Trophoblast cell (in vitro differentiated cells and primary cell): ENCODE results near the gene KRT28.

ENCODE experiments used
- DNase-seq, 2 donors: peaks; one replicate each; pipeline ENCODE4 v3.0.0-alpha.2; 2016
- H2AFZ ChIP-seq: 2 replicates; pipeline ENCODE4 v1.6.1; 2013; ENCODE audit warnings: low read length, moderate library complexity, mild to moderate bottlenecking; ENCODE audit not compliant: insufficient read depth, poor library complexity
- H2AK5ac ChIP-seq: 2 replicates; pipeline ENCODE4 v1.6.1; 2013; ENCODE audit warnings: mild to moderate bottlenecking, low read length
- H2BK120ac ChIP-seq: 2 replicates; pipeline ENCODE4 v1.6.1; 2013; ENCODE audit warnings: low read length, mild to moderate bottlenecking, moderate library complexity; ENCODE audit not compliant: insufficient read depth, poor library complexity
- H2BK12ac ChIP-seq: 2 replicates; pipeline ENCODE4 v1.6.1; 2013; ENCODE audit warnings: mild to moderate bottlenecking, low read length, moderate library complexity
- H2BK5ac ChIP-seq: 2 replicates; pipeline ENCODE4 v1.6.1; 2013; ENCODE audit warnings: low read length, low read depth, moderate library complexity, mild to moderate bottlenecking; ENCODE audit not compliant: poor library complexity
- H3K14ac ChIP-seq: 2 replicates; pipeline ENCODE4 v1.6.1; 2013; ENCODE audit warnings: mild to moderate bottlenecking, low read length
- H3K18ac ChIP-seq: 2 replicates; pipeline ENCODE4 v1.6.1; 2013; ENCODE audit warnings: mild to moderate bottlenecking, low read length
- H3K23ac ChIP-seq: 2 replicates; pipeline ENCODE4 v1.6.1; 2013; ENCODE audit warnings: low read length
- H3K27ac ChIP-seq: 2 replicates; pipeline ENCODE4 v1.5.1; 2013; ENCODE audit warnings: low read depth, mild to moderate bottlenecking, inconsistent platforms, low read length, moderate library complexity
- H3K27me3 ChIP-seq: 2 replicates; pipeline ENCODE4 v1.6.1; 2013; ENCODE audit warnings: inconsistent platforms, mild to moderate bottlenecking, low read length, moderate library complexity; ENCODE audit not compliant: insufficient read depth
- H3K36me3 ChIP-seq, 2 experiments: 1 replicate in 1 of 2; 2 replicates in 1 of 2; pipeline ENCODE4 v1.6.1; 2013; ENCODE audit warnings: low read length in 2 of 2, mild to moderate bottlenecking in 2 of 2, moderate library complexity in 1 of 2; ENCODE audit not compliant: insufficient read depth in 2 of 2, control insufficient read depth in 1 of 2
- H3K4ac ChIP-seq: 2 replicates; pipeline ENCODE4 v1.6.1; 2013; ENCODE audit warnings: low read depth, mild to moderate bottlenecking, low read length, moderate library complexity
- H3K4me1 ChIP-seq, 2 experiments: 1 replicate in 1 of 2; 2 replicates in 1 of 2; pipeline ENCODE4 v1.6.1; 2013; ENCODE audit warnings: low read length in 2 of 2, mild to moderate bottlenecking in 2 of 2, moderate library complexity in 1 of 2; ENCODE audit not compliant: insufficient read depth in 2 of 2, control insufficient read depth in 1 of 2
- H3K4me2 ChIP-seq: 2 replicates; pipeline ENCODE4 v1.6.1; 2013; ENCODE audit warnings: inconsistent platforms, mild to moderate bottlenecking, low read length, moderate library complexity
- H3K4me3 ChIP-seq: 2 replicates; pipeline ENCODE4 v1.5.1; 2013; ENCODE audit warnings: mild to moderate bottlenecking, low read depth, low read length, inconsistent platforms
- H3K79me1 ChIP-seq: one replicate; pipeline ENCODE4 v1.6.1; 2013; ENCODE audit warnings: low read length
- H3K79me2 ChIP-seq: 2 replicates; pipeline ENCODE4 v1.6.1; 2013; ENCODE audit warnings: low read length, mild to moderate bottlenecking; ENCODE audit not compliant: control insufficient read depth, insufficient read depth, poor library complexity
- H3K9ac ChIP-seq: 2 replicates; pipeline ENCODE4 v1.6.1; 2013; ENCODE audit warnings: mild to moderate bottlenecking, low read length
- H3K9me3 ChIP-seq: 2 replicates; pipeline ENCODE4 v1.6.1; 2013; ENCODE audit warnings: low read depth, mild to moderate bottlenecking, control low read depth, inconsistent platforms, low read length; ENCODE audit not compliant: insufficient read depth
- H4K12ac ChIP-seq: 2 replicates; pipeline ENCODE4 v1.6.1; 2013; ENCODE audit warnings: low read depth, mild to moderate bottlenecking, low read length, moderate library complexity
- H4K8ac ChIP-seq: 2 replicates; pipeline ENCODE4 v1.6.1; 2013; ENCODE audit warnings: low read depth, mild to moderate bottlenecking, low read length, moderate library complexity
- H4K91ac ChIP-seq: one replicate; pipeline ENCODE4 v1.6.1; 2013; ENCODE audit warnings: low read depth, mild to moderate bottlenecking, low read length, moderate library complexity
- WGBS: extraction: QIAGEN DNeasy Blood & Tissue Kit; methylation state at CpG from one replicate; pipeline ENCODE4 v1.1.7; 2013; ENCODE audit warnings: missing lambda C conversion rate; ENCODE audit not compliant: insufficient read length, insufficient coverage; ENCODE audit errors: extremely low coverage; 5-methylcytosine and 5-hydroxymethylcytosine counted together

The KRT28 gene

GRCh38 chr17:40843242-40843641 lies 43.5 kb upstream of the KRT28 start:
- Histone ChIP-seq H2BK5ac (no peak overlapping the region), H2BK12ac (no peak overlapping the region), H3K9me3 (no peaks in the 10 kb centered on the region), H4K91ac (no peak overlapping the region), H2BK120ac (no peak overlapping the region), H3K4ac (no peak overlapping the region), H3K4me2 (no peak overlapping the region), H3K79me2 (no peaks in the 10 kb centered on the region), H2AK5ac (no peak overlapping the region), H3K79me1 (no peaks in the 10 kb centered on the region), H4K8ac (no peak overlapping the region), H3K27ac (no peak overlapping the region), H3K36me3 (no peaks in the 10 kb centered on the region), H3K4me3 (no peak overlapping the region), H3K23ac (peak overlapping the region; percentile 5), H3K27me3 (no peaks in the 10 kb centered on the region), H3K14ac (no peak overlapping the region), H3K9ac (no peak overlapping the region), H4K12ac (no peak overlapping the region), H2AFZ (no peak overlapping the region), H3K18ac (no peak overlapping the region), H3K4me1 (no peaks in the 10 kb centered on the region)
- WGBS = no CpG with 5 or more reads among the region's 3 CpGs
- no peak for DNase-seq

GRCh38 chr17:40841246-40841645 lies 41.5 kb upstream of the KRT28 start:
- Histone ChIP-seq H3K9me3 (no peaks in the 10 kb centered on the region), H4K8ac (no peak overlapping the region), H3K4me3 (no peak overlapping the region), H3K18ac (no peak overlapping the region), H3K9ac (no peak overlapping the region), H2AK5ac (no peak overlapping the region), H3K27ac (no peak overlapping the region), H3K23ac (no peak overlapping the region), H4K91ac (no peak overlapping the region), H3K4me2 (no peak overlapping the region), H2BK12ac (no peak overlapping the region), H2AFZ (no peak overlapping the region), H3K14ac (no peak overlapping the region), H3K27me3 (no peaks in the 10 kb centered on the region), H2BK5ac (no peak overlapping the region), H2BK120ac (no peak overlapping the region), H3K4ac (no peak overlapping the region), H3K79me1 (no peaks in the 10 kb centered on the region), H3K36me3 (no peaks in the 10 kb centered on the region), H3K4me1 (no peaks in the 10 kb centered on the region), H3K79me2 (no peaks in the 10 kb centered on the region), H4K12ac (no peak overlapping the region)
- no peak for DNase-seq
- no CpG with 5 or more reads among the region's 3 CpGs for WGBS

- H3K9me3 ChIP-seq = no peaks in the 10 kb centered on the region
- H3K4me1 ChIP-seq = no peaks in the 10 kb centered on the region
- no peak overlapping the region for H3K27ac ChIP-seq
- no peaks in the 10 kb centered on the region for H3K79me2 ChIP-seq
- H2AK5ac ChIP-seq = no peak overlapping the region
- H2BK12ac ChIP-seq = no peak overlapping the region
- H2BK5ac ChIP-seq = no peak overlapping the region
- H3K36me3 ChIP-seq = peaks cover 0 to 5% of the 10 kb centered on the region in 2 experiments
- H4K12ac ChIP-seq = no peak overlapping the region
- no peaks in the 10 kb centered on the region for H3K79me1 ChIP-seq
- H2BK120ac ChIP-seq = no peak overlapping the region
- no peak overlapping the region for H3K4ac ChIP-seq
- no peaks in the 10 kb centered on the region for H3K27me3 ChIP-seq
- H4K8ac ChIP-seq = no peak overlapping the region
- no peak overlapping the region for H3K9ac ChIP-seq
- H3K4me2 ChIP-seq = no peak overlapping the region
- no peak overlapping the region for H3K4me3 ChIP-seq
- no CpG with 5 or more reads among the region's 3 CpGs for WGBS
- no peak overlapping the region for H3K14ac ChIP-seq
- no peak overlapping the region for H3K23ac ChIP-seq
- H4K91ac ChIP-seq = no peak overlapping the region
- no peak overlapping the region for H2AFZ ChIP-seq
- no peak for DNase-seq
- no peak overlapping the region for H3K18ac ChIP-seq
These were observed 39.4 kb upstream of the KRT28 start for GRCh38 chr17:40839194-40839593.

GRCh38 chr17:40836020-40836419 lies 36.3 kb upstream of the KRT28 start:
- no peak overlapping the region for H2BK12ac ChIP-seq
- H3K79me1 ChIP-seq = no peaks in the 10 kb centered on the region
- peaks cover 0 to 5% of the 10 kb centered on the region in 2 experiments for H3K36me3 ChIP-seq
- H3K14ac ChIP-seq = no peak overlapping the region
- H4K91ac ChIP-seq = no peak overlapping the region
- H3K27me3 ChIP-seq = no peaks in the 10 kb centered on the region
- no peaks in the 10 kb centered on the region for H3K4me1 ChIP-seq
- H3K4ac ChIP-seq = no peak overlapping the region
- no peak overlapping the region for H2BK120ac ChIP-seq
- no peaks in the 10 kb centered on the region for H3K9me3 ChIP-seq
- no peak overlapping the region for H2BK5ac ChIP-seq
- H2AK5ac ChIP-seq = no peak overlapping the region
- H2AFZ ChIP-seq = no peak overlapping the region
- DNase-seq = no peak
- H3K27ac ChIP-seq = no peak overlapping the region
- no peak overlapping the region for H4K12ac ChIP-seq
- H3K4me3 ChIP-seq = no peak overlapping the region
- H4K8ac ChIP-seq = no peak overlapping the region
- no peak overlapping the region for H3K9ac ChIP-seq
- no peak overlapping the region for H3K23ac ChIP-seq
- H3K4me2 ChIP-seq = no peak overlapping the region
- H3K18ac ChIP-seq = no peak overlapping the region
- no peaks in the 10 kb centered on the region for H3K79me2 ChIP-seq
- no CpG with 5 or more reads among the region's 4 CpGs for WGBS
